BLaER1 treated with 17β-estradiol and CSF1 and Interleukin-3, amounts not matched to agents 10 nM and 100 nM (cell line): ENCODE measurements around the gene SOAT2.
A peak's percentile ranks its signal among the peaks of the same experiment; 100 is the strongest.

Experiments
- H3K27ac ChIP-seq, 11 experiments: shearing (Covaris generic); formaldehyde crosslinking; 2 replicates each; pipeline ENCODE4 v1.8.1; 2022
- H3K27me3 ChIP-seq, 11 experiments: shearing (Covaris generic); formaldehyde crosslinking; 2 replicates each; pipeline ENCODE4 v1.8.1; 2022
- H3K36me3 ChIP-seq, 11 experiments: shearing (Covaris generic); formaldehyde crosslinking; 2 replicates each; pipeline ENCODE4 v1.8.1; 2022
- H3K4me1 ChIP-seq, 10 experiments: shearing (Covaris generic); formaldehyde crosslinking; 2 replicates each; pipeline ENCODE4 v1.8.1; 2022
- H3K4me2 ChIP-seq, 11 experiments: shearing (Covaris generic); formaldehyde crosslinking; 2 replicates each; pipeline ENCODE4 v1.8.1; 2022
- H3K4me3 ChIP-seq, 10 experiments: shearing (Covaris generic); formaldehyde crosslinking; 2 replicates each; pipeline ENCODE4 v1.8.1; 2022
- H3K9ac ChIP-seq, 11 experiments: shearing (Covaris generic); formaldehyde crosslinking; 2 replicates each; pipeline ENCODE4 v1.8.1; 2022
- H3K9me3 ChIP-seq, 11 experiments: shearing (Covaris generic); formaldehyde crosslinking; replicated peaks in 1 of 11; 2 replicates each; pipeline ENCODE4 v1.8.1; 2022
- H4K20me1 ChIP-seq, 11 experiments: shearing (Covaris generic); formaldehyde crosslinking; 2 replicates each; pipeline ENCODE4 v1.8.1; 2022
- Cebpa-rat ChIP-seq, 11 experiments: shearing (Covaris generic); IDR thresholded peaks; 2 replicates each; pipeline ENCODE4 v1.8.1; 2022

Gene SOAT2

DNA sequence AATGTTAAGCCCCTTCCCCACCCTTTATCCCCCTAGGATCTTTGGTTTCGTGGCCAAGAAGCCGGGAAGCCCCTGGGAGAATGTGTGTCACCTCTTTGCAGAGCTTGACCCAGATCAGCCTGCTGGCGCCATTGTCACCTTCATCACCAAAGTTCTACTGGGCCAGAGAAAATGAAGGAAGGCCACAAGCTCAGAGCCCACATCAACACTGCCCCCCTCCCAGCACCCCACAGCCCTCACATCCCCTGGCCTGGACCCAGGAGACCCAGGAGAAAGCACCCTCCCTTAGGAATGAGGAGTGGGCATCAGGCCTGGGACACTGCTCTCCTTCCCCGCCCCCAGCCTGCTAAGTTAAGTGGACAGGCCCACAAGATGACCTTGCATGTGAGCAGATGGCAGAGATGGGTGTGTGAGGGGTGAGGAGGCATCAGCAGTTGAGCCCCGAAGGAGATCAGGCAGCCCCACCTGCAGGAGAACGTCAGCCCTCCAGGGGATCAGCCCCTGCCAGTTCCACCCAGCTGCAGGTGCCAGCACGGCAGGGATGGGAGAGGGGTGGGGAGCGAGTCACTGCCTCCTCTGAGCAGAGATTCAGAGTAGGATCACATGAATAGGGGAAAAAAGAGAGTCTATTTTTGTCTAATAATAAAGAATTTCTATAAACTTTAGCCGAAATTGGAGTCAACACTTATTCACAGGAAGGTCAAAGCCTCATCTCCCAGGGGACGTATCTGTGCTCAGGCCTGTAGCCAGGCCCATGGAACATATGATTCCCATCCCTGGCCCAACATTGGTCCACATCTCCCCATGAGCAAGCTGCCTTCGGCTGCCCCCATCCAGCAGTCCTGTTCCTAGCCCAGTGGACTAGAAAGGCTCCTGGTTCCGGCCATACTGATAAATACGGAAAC lies 39.3 kb upstream of the SOAT2 start:
- Histone ChIP-seq H3K27me3 (no peaks in the 10 kb centered on the region), H3K9ac (peak overlapping the region in 7 of 11 experiments; percentile 7 to 41 (median 36); a peak in 10 of 22 replicates), H4K20me1 (peaks cover 0 to 32% (median 5%) of the 10 kb centered on the region in 11 experiments; a peak in 6 of 22 replicates), H3K36me3 (peaks cover 14 to 51% (median 29%) of the 10 kb centered on the region in 11 experiments; a peak in 21 of 22 replicates), H3K4me2 (peak overlapping the region in 8 of 11 experiments; percentile 22 to 61 (median 49); a peak in 13 of 22 replicates), H3K4me1 (peaks cover 7 to 49% (median 27%) of the 10 kb centered on the region in 10 experiments; a peak in 19 of 20 replicates), H3K4me3 (no peak overlapping the region), H3K9me3 (no peaks in the 10 kb centered on the region), H3K27ac (no peak overlapping the region)
- no peak for TF ChIP-seq Cebpa-rat (IDR thresholded peaks at IDR 0.05)

DNA sequence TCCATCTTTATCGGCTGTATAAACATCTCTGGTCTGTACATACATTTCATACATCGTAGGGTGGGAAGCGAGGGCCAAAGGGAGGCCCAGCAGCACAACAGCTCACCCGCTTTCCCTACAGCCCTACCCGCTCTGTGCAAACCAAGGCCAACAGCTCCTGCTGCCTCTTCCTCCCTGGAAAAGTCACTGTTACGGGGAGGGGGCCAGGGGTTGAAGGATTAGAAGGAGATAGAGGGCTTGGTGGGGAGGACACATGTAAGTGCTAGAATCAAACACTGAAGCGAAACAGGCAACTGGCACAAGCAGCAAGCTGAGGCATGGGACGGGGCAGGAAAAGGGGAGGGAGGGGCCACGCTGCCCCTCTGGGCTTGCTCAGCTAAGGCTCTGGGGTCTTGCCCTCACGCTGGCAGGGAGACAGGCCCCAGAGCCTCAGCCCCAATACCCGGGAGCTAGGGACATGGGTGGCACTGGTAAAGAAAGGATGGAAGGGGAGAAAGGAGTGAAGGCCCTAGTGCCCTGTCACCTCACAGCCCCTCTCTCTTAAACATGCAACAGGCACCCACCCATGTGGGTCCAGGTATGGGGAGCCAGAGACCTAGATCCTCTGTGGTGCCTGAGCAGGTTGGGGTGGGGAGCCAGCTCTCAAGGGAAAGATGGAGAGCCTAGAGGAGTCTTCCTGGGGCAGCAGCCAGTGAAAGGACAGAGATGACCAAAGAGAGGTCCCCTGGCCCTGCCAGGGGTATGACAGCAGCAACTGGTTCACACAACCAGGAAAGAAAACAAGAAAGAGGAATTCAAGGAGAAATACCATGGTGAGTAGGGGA lies 38.5 kb upstream of the SOAT2 start:
- H3K4me3 ChIP-seq = no peak overlapping the region
- no peaks in the 10 kb centered on the region for H3K9me3 ChIP-seq
- peaks cover 14 to 60% (median 32%) of the 10 kb centered on the region in 11 experiments; a peak in 21 of 22 replicates for H3K36me3 ChIP-seq
- peaks cover 0 to 39% (median 5%) of the 10 kb centered on the region in 11 experiments; a peak in 7 of 22 replicates for H4K20me1 ChIP-seq
- no peak overlapping the region for H3K27ac ChIP-seq
- peaks cover 7 to 50% (median 27%) of the 10 kb centered on the region in 10 experiments; a peak in 19 of 20 replicates for H3K4me1 ChIP-seq
- peak overlapping the region in 8 of 11 experiments; percentile 7 to 58 (median 29); a peak in 9 of 22 replicates for H3K9ac ChIP-seq
- peak overlapping the region in 8 of 11 experiments; percentile 22 to 61 (median 49); a peak in 11 of 22 replicates for H3K4me2 ChIP-seq
- no peaks in the 10 kb centered on the region for H3K27me3 ChIP-seq
- TF ChIP-seq Cebpa-rat (IDR thresholded peaks at IDR 0.05) = no peak

DNA sequence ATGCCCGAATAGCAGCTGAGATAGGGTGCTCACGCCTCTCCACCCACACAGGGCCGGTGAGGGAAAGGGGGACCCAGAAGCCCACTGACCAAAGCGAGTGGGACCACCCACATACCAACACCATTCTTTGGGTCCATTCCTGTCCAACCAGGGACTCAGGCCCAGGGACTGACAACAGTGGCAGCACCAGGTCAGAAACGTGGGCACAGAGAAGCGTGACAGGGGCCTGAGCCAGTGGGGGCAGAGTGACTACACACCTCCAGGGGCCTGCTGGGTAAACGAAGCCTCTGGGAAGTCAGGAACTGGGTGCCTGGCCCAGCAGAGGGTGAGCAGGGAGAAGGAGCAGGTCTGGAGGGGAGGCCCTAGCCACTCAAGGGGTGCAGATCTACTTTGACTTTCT lies 37.8 kb upstream of the SOAT2 start:
- H3K4me3 ChIP-seq = no peak overlapping the region
- no peaks in the 10 kb centered on the region for H3K9me3 ChIP-seq
- no peaks in the 10 kb centered on the region for H3K27me3 ChIP-seq
- peak overlapping the region in 5 of 11 experiments; percentile 26 to 58 (median 45); a peak in 4 of 22 replicates for H3K9ac ChIP-seq
- peaks cover 0 to 45% (median 5%) of the 10 kb centered on the region in 11 experiments; a peak in 7 of 22 replicates for H4K20me1 ChIP-seq
- peaks cover 8 to 50% (median 27%) of the 10 kb centered on the region in 10 experiments for H3K4me1 ChIP-seq
- peak overlapping the region in 8 of 11 experiments; percentile 34 to 83 (median 76); a peak in 10 of 22 replicates for H3K4me2 ChIP-seq
- H3K36me3 ChIP-seq = peaks cover 15 to 66% (median 39%) of the 10 kb centered on the region in 11 experiments; a peak in 21 of 22 replicates
- 0 out of 22 replicates have a peak overlapping the region, but pooled peaks of 1 of the 11 experiments have one; percentile 24 for H3K27ac ChIP-seq
- TF ChIP-seq Cebpa-rat (IDR thresholded peaks at IDR 0.05) = no peak

DNA sequence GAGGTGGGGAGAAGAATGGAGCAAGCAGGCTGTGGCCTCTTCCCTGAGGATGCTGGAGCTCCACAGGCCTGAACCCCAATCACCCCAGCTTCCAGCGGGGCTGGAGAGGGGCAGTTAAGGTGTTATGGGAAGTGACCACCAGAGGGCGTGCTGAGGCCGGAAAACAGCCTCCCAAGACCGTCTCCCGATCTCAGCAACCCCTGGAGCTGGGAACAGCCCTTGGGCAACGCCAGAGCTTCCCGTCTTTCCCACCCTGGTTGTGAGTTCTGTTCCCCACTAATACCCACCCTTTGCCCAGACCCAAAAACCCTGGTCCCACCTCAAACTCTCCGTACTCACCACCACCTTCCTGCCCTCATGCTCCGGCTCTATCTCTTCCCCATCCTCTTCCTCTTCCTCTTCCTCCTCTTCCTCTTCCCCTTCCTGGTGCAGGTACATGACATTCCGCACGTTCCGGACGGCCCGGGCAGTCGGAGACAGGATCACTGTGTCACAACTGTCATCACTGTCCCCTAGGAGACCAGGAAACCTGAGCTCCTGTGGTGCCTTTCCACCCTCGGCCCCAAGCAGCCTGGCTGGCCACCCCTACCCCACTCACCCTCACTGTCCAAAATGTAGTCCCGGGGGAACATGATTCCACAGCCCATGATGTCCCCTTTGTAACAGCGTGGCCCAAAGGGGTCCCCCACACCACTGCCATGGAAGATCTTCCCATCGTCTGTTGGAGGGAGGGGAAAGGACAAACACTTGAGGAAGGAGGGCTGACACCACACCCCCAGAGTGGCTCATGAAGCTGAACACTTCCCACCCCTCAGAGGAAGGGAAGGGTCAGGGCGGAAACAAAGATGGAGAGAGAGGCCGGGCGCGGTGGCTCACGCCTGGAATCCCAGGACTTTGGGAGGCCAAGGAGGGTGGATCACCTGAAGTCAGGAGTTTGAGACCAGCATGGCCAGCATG lies 37.0 kb upstream of the SOAT2 start:
- Histone ChIP-seq H3K9ac (peak overlapping the region in 8 of 11 experiments; percentile 9 to 58 (median 46); a peak in 10 of 22 replicates), H3K27ac (peak overlapping the region in 6 of 11 experiments; percentile 10 to 49 (median 26); a peak in 7 of 22 replicates), H3K4me3 (peak overlapping the region in 6 of 10 experiments; percentile 8 to 37 (median 35); a peak in 7 of 20 replicates), H3K4me1 (peaks cover 16 to 56% (median 32%) of the 10 kb centered on the region in 10 experiments), H3K4me2 (peak overlapping the region; percentile 34 to 83 (median 73); a peak in 21 of 22 replicates), H3K9me3 (no peaks in the 10 kb centered on the region), H4K20me1 (peaks cover 0 to 45% (median 5%) of the 10 kb centered on the region in 11 experiments; a peak in 8 of 22 replicates), H3K27me3 (no peaks in the 10 kb centered on the region), H3K36me3 (peaks cover 22 to 74% (median 46%) of the 10 kb centered on the region in 11 experiments; a peak in 21 of 22 replicates)
- no peak for TF ChIP-seq Cebpa-rat (IDR thresholded peaks at IDR 0.05)

DNA sequence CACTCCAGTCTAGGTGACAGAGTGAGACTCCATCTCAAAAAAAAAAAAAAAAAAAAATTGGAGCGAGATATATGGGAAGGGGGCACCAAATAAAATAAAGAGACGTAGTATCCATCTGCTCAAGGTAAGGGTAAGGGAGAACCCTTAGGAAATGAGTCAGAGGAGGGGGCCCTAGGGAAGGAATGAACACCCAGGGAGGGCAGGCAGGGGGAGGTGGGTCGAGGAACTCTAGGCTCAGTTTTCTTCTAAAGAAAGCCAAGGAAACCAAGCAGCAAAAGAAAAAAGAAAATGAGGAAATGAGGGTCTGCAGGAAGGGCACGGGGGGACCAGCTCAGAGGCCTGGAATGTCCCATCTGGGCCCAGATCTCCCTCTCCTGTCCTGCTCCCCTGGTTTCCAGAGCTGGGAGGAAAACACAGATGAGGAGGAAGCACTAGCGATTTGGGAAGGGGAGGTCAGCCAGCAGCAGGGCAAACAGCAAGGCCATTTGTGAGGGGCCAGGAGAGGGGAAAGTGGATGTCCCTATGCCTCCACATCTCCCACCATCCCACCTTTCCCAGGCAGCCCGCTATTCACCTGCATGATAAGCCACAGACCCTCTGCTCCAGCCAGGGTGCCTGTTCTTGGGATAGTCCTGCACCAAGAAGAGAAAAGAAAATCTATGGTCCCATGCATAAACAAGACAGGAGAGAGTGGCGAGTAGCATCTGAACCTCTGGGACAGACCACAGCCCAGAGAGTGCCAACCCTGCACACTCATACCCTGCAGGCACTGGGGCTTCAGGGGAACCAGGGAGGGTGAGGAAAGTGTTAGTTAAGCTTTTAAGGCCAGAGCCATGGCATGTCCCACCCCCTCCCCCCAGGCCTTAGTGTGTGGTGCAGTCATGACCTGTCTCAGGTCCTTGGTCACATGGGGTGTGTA lies 36.0 kb upstream of the SOAT2 start:
- H3K9ac ChIP-seq = peak overlapping the region in 3 of 11 experiments; percentile 0 to 15 (median 11); a peak in 1 of 22 replicates
- H3K4me3 ChIP-seq = no peak overlapping the region

DNA sequence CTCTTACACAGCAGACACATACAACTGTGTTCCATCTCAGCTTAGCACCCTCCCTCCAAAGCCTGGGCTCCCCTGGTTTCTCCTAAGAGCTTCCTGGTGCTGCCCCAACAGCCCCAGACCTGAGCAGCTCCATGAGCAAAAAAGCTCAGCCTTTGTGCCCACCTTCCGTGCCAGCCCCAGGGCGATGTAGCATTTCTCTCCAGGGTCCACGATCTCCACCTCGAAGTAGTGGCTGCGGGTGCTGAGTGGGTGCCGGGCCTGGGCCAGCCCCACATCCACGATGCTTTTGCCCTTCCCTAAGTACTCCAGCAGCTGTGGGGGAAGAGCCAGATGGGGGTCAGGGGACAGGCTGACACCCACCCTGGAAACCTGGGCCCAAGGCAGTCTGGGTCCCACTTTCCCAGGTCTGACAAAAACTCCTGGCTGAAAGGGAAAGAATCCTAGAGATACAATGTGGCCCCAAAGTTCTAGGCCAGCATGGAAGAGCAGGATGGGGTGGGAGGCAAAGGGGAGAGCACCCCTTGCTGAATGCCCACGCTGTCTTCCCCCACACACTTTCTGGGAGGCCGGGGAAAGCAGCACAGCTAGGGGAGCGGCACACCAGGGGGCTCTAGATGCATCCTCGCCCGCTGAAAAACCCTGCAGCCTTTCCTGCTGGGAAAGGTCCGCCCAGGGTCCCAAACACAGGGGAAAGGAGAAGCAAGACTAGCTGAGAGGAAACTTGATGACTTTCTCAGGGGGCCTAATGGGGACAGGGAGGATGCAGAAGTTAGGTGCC lies 35.1 kb upstream of the SOAT2 start:
- Histone ChIP-seq H3K9me3 (no peaks in the 10 kb centered on the region), H3K4me1 (peaks cover 35 to 72% (median 50%) of the 10 kb centered on the region in 10 experiments), H3K36me3 (peaks cover 22 to 85% (median 54%) of the 10 kb centered on the region in 11 experiments; a peak in 21 of 22 replicates), H3K27ac (peak overlapping the region in 1 of 11 experiments; percentile 5; a peak in 2 of 22 replicates), H4K20me1 (peaks cover 0 to 50% (median 5%) of the 10 kb centered on the region in 11 experiments; a peak in 8 of 22 replicates), H3K4me3 (no peak overlapping the region), H3K4me2 (peak overlapping the region in 1 of 11 experiments; percentile 73; a peak in 1 of 22 replicates), H3K27me3 (no peaks in the 10 kb centered on the region), H3K9ac (peak overlapping the region in 4 of 11 experiments; percentile 0 to 31 (median 13); a peak in 3 of 22 replicates)
- no peak for TF ChIP-seq Cebpa-rat (IDR thresholded peaks at IDR 0.05)

More for the DNA sequence above, 36.0 kb upstream of the SOAT2 start:
- H4K20me1 ChIP-seq = peaks cover 0 to 47% (median 5%) of the 10 kb centered on the region in 11 experiments; a peak in 8 of 22 replicates
- no peak overlapping the region for H3K27ac ChIP-seq
- peaks cover 26 to 63% (median 43%) of the 10 kb centered on the region in 10 experiments for H3K4me1 ChIP-seq
- no peak for TF ChIP-seq Cebpa-rat (IDR thresholded peaks at IDR 0.05)
- H3K36me3 ChIP-seq = peaks cover 22 to 85% (median 54%) of the 10 kb centered on the region in 11 experiments; a peak in 21 of 22 replicates
- H3K4me2 ChIP-seq = peak overlapping the region in 7 of 11 experiments; percentile 12 to 83 (median 73); a peak in 9 of 22 replicates
- no peaks in the 10 kb centered on the region for H3K27me3 ChIP-seq
- H3K9me3 ChIP-seq = no peaks in the 10 kb centered on the region
